Nephron progenitor cell (in vitro differentiated cells): ENCODE measurements around the gene CALML3.

Experiments used
- DNase-seq: peaks from one replicate; pipeline ENCODE4 v3.0.0; 2021
- H3K27ac Mint-ChIP-seq: 2 replicates; pipeline ENCODE4 v1.8.0; 2021; ENCODE audit warnings: mild to moderate bottlenecking, moderate library complexity, mixed read lengths
- H3K27me3 Mint-ChIP-seq: 2 replicates; pipeline ENCODE4 v1.8.0; 2021; ENCODE audit warnings: mild to moderate bottlenecking, low read depth, mixed read lengths; ENCODE audit not compliant: poor library complexity
- H3K36me3 Mint-ChIP-seq: 2 replicates; pipeline ENCODE4 v1.8.0; 2021; ENCODE audit warnings: low read depth, mixed read lengths
- H3K4me1 Mint-ChIP-seq: 2 replicates; pipeline ENCODE4 v1.8.0; 2021; ENCODE audit warnings: mixed read lengths
- H3K4me3 Mint-ChIP-seq: 2 replicates; pipeline ENCODE4 v1.8.0; 2021; ENCODE audit warnings: mild to moderate bottlenecking, moderate library complexity, mixed read lengths
- H3K9me3 Mint-ChIP-seq: 2 replicates; pipeline ENCODE4 v1.8.0; 2021; ENCODE audit warnings: mild to moderate bottlenecking, moderate library complexity, mixed read lengths
- TF ChIP-seq, protein P1 (sequence below): fragments of 200-600 bp; sonication (generic); IDR thresholded peaks from 2 replicates; pipeline ENCODE4 v1.5.0; 2021; ENCODE audit warnings: antibody characterized with exemption

CALML3 gene

DNA sequence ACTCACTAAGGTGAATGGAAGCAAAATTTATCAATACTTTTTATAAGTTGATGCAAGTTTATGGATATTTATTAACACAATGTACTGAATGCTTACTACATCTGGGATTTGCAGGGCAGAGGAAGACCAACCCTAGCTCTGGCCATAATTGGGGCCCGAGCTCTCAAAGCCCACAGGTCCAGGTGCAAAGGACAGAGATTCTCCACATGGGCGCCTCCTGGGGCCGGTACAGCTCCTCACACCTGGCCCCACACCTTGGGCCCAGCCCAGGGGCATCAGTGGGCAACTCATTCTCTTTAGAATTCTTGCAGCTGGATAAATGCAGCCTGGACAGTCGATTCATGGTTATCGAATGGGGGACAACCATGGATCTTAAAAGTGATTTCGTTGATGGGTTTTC lies 47.1 kb downstream of the CALML3 start:
- no peaks in the 10 kb centered on the region for H3K27me3 Mint-ChIP-seq
- no peak for DNase-seq
- TF ChIP-seq, protein P1, sequence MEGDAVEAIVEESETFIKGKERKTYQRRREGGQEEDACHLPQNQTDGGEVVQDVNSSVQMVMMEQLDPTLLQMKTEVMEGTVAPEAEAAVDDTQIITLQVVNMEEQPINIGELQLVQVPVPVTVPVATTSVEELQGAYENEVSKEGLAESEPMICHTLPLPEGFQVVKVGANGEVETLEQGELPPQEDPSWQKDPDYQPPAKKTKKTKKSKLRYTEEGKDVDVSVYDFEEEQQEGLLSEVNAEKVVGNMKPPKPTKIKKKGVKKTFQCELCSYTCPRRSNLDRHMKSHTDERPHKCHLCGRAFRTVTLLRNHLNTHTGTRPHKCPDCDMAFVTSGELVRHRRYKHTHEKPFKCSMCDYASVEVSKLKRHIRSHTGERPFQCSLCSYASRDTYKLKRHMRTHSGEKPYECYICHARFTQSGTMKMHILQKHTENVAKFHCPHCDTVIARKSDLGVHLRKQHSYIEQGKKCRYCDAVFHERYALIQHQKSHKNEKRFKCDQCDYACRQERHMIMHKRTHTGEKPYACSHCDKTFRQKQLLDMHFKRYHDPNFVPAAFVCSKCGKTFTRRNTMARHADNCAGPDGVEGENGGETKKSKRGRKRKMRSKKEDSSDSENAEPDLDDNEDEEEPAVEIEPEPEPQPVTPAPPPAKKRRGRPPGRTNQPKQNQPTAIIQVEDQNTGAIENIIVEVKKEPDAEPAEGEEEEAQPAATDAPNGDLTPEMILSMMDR, result no peak

DNA sequence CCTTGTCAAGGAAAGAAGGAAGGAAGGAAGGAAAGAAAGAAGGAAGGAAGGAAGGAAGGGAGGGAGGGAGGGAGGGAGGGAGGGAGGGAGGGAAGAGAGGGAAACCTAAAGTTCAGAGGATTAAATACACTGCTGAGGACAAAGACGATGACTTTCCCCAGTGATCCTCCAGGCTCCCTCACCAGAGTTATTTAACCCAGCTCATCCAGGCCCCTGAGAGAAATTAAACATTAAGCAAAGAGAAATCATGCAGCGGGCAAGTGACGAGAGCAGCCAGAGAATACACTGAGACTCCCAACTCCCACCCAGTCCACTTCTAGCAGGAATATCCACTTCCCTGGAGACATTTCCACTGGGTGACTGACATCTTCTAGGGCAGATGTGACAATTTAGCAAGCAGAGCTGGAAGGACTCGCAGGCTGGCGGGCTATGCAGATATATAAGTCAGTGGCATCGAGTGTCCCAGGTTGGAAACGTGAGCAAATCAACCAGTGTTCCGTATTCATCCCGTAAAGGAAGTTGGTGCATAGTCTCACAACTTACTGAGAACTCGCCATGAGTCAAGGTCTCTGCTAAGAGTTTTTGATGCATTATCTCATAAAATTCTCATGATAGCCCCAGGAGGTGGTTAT lies 48.7 kb downstream of the CALML3 start:
- Mint-ChIP-seq H3K4me1 (peaks cover 67% of the 10 kb centered on the region), H3K27me3 (no peaks in the 10 kb centered on the region), H3K27ac (peak overlapping the region; percentile 46), H3K9me3 (no peaks in the 10 kb centered on the region), H3K36me3 (no peaks in the 10 kb centered on the region), H3K4me3 (peak overlapping the region; percentile 17)
- TF ChIP-seq, protein P1, result no peak
- DNase-seq, result no peak

More for the DNA sequence above, 47.1 kb downstream of the CALML3 start:
- Mint-ChIP-seq H3K4me3 (no peak overlapping the region), H3K36me3 (no peaks in the 10 kb centered on the region), H3K9me3 (no peaks in the 10 kb centered on the region), H3K27ac (no peak overlapping the region), H3K4me1 (peaks cover 66% of the 10 kb centered on the region)

DNA sequence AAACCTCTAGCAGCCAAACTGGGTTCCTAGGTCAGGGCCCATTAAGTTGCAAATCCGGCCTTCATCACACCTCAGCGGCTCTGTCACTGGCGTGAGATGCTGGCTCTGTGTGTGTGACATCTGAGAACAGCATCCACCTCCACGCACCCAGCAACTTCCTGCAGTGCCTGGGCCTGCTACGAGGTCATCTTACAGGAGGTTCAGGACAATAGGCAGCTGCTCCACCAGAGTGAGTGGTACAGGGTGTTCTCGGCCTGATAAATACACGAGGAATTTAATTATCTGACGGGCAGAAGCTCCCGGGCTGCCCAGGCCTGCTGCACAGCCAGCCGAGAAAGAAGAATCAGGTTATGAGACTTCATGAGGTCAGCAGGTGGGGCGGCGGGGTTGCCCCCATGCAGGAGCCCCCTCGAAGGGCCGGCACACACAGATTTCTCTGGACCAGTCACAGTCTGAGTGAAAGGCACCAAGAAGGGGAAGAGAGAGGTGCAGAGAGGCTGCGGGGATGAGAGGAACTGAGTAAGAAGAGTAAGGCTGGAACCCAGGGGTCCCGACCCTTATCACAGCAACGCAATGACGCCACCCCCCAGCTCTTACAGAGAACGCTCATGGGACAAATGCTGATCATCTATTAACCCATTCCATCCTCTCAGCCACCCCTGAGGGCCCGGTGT lies 49.3 kb downstream of the CALML3 start:
- Mint-ChIP-seq H3K27me3 (no peaks in the 10 kb centered on the region), H3K27ac (peak overlapping the region; percentile 46), H3K4me3 (peak overlapping the region; percentile 17), H3K4me1 (peaks cover 65% of the 10 kb centered on the region), H3K9me3 (no peaks in the 10 kb centered on the region), H3K36me3 (no peaks in the 10 kb centered on the region)
- TF ChIP-seq, protein P1, result no peak
- DNase-seq, result peak; percentile 46

DNA sequence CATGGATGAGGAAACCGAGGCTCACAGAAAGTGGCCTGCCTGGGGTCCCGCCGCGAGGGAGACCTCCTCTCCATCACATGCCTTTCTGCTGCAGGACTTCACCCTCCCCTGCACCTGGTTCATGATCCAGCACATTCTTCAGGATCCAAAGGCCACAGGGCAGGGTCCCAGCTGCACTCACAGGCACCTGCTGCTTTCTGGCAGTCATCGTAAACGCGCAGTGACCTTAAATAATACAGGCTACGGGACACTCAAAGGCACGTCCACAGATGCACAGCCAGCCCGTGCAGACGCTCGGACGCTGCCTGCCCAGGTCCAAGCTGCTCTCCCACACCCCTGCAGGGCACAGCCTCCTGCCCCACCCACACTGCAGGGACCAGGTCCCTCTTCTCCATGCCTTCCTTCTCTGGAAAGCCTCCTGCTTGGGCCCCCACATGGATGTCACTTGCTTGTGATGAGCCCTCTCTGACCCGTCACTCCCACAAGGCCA lies 49.9 kb downstream of the CALML3 start:
- Mint-ChIP-seq H3K4me3 (no peak overlapping the region), H3K9me3 (no peaks in the 10 kb centered on the region), H3K4me1 (peaks cover 59% of the 10 kb centered on the region), H3K36me3 (no peaks in the 10 kb centered on the region), H3K27me3 (peaks cover 5% of the 10 kb centered on the region), H3K27ac (peak overlapping the region; percentile 82)
- TF ChIP-seq, protein P1, result no peak
- no peak for DNase-seq

DNA sequence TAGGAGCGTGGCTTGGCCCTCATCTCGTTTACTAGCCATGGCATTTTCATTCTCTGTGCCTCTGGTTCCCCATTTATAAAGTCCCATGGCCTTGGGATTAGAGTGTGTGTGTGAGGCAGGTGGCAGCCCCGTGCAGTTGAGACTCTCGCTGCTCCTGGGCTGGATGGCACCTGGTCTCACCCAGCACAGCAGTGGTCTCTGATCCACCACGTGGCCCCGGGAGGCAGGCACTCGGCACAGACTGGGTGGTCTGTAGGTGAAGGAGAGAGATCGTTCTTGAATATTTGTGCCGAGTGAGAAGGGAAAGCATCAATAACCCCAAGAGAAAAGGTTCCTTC lies 50.4 kb downstream of the CALML3 start:
- Mint-ChIP-seq H3K27me3 (peaks cover 5% of the 10 kb centered on the region), H3K4me3 (no peak overlapping the region), H3K4me1 (peaks cover 55% of the 10 kb centered on the region), H3K9me3 (no peaks in the 10 kb centered on the region), H3K27ac (peak overlapping the region; percentile 82), H3K36me3 (no peaks in the 10 kb centered on the region)
- TF ChIP-seq, protein P1, result no peak
- DNase-seq, result no peak
